ENCODE measurements around the gene CMSS1.

The CMSS1 gene

DNA sequence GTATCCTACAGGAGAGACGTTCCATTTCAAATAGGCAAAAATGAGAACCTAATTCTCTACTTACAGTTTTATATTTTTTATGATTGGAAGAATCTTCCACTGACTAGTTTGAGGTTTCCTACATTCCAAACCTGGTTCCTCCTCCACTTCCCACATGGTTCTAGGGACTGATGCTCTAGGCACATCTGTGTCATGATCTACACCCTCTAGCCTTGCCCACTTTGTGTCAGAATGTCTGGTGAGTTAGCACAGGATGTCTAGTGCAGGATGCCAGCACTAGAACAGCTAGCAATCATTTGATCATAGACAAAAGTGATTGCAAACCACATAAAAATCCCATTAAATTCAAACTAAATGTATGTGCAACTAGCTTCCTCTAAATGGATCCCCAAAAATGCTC lies 323.3 kb downstream of the CMSS1 start:
- DNase-seq (ENCODE audit: low read depth, low spot score), result no peak

DNA sequence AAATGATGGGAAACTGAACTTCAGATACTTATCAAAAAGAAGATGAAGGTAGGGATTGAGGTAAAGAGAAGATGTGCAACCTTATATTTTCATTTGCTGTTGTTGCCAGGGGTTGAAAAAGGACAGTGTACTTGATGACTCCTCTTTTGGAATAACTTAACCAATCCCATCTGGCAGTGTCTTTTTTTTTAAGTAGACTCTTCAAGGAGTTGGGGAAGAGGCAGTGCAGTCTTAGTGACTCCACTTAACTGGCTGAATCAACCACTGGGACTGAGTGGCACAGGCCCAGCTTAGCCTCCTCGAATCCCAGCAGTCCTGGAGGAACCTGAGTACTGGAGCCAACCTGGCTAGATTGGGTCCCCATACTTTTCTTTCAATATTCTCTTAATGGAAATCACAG lies 323.9 kb downstream of the CMSS1 start:
- DNase-seq (ENCODE audit: low read depth, low spot score), result no peak

DNA sequence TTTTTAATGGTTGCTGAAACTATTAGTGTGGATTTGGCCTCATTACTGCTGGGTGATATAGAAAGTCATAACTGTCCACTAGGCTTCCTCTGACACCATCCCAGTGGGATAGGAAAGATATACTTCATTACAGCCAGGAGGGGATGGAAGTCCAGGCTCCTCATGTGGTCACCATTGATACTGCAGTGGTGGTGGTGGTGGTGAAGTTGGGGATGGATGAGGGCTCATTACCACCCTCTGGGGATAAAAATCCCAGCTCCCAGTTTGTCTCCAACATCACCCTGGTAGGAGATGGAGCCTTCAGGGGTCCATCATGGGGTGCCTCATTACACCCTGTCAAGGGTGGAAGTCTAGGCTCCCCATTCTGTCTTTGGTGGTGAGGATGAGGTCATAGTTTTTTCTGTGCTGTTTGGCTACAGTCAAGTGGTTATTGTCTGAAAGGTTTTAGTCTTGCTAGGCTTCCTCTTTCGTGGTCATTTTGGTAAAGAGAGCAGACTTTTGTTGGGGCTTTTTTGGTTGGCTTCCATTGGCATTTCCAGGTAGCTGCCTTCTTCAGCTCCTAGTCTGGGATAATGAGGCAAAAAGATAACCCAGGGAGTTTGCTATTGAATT lies 326.7 kb downstream of the CMSS1 start:
- no peak for DNase-seq (ENCODE audit: low read depth, low spot score)

DNA sequence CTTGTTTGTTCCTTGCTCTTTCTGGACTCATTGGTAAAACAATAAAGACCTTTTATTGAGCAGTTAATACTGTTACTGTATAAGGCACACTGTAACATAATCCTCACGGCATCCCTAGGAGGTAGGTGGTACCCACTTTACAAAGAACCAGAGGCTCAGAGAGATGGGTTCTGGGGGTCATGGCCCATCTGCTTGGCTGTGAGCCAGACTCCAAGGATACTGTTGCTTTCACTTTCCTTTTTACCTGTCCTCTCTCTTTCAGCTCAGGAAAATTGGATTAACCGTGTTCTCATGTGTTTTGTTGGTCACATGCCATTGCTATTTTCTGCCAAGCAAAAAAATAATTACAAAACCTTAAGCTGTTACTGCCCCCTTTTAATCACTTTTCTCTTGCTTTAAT lies 331.5 kb downstream of the CMSS1 start:
- no peak for DNase-seq (ENCODE audit: low read depth, low spot score)

DNA sequence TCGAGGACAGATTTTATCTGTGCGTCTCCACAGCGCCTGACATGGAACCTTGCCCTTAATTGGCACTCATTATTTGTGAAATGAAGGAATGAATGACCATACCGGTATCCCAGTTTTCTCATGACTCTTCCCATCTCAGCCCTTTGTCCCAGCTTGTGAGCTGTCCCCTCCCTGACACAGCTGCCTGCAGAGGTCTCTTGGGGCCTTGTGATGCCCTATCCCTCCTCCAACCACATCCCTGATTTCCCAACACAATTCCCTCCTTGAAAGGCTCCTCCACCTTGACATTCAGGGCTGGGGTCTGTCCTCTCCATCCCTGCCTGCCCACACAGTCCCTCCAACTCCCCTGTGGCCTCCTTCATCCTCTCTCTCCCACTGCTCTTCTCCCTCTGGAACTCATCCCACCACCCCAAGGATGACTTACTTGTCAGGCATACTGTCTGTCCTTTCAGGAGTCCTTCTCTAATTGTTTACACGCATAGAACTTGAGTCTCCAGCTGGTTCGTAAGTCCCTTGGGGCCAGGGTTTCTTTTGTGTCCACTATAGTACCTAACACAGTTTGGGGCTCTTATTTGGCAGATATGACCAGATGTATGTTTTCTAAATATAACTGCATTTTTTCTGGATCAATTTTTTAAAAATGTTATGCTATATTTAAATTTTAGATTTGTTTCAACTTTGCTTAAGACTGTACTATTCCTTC lies 332.2 kb downstream of the CMSS1 start:
- DNase-seq (ENCODE audit: low read depth, low spot score), result no peak

DNA sequence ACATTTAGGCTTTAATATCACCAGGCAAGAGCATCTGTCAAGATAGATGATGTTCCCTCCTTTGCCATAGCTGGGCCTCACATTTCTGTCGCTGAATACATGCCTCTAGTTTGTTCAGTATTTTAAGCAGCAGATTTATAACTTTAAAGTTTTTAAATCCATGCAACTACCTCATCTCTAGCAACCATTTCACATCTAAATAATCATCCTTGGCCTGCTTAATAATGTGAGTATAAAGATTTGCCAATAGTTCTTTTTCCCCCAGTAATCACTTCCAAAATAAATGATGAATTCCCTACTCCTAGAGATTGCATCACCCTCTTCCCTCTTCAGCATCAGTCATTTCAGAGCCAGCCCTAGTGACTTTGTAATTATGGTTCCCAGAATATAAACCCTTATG lies 332.8 kb downstream of the CMSS1 start:
- DNase-seq (ENCODE audit: low read depth, low spot score), result no peak

DNA sequence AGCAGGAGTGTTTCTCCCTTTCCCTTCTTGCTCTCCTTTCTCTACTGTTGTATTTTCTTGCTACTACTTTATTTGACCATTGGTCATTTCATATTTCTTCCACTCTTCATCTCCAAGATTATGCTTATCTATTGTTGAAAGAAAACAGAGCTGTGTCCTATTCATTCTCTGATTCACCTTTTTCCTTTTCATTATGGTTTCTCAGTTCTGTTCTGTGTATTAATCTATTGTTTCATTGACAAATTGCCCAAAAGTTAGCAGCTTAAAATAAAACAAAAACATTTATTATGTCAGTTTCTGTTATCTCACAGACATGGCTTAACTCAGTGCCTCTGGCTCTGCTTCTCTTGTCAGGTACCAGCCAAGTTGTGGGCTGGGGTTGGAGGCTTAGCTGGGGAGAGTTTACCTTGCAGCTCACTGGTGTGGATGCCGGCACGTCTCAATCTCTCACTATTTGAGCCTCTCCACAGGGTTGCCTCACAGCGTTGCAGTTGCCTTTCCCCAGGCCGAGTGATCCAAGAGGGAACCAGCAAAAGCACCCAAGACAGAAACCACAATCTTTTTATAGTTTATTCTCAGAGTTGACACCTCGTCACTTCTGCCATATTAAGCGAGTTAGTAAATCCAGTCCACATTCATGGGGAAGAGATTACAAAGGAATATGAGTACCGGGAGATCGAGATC lies 333.5 kb downstream of the CMSS1 start:
- no peak for DNase-seq (ENCODE audit: low read depth, low spot score)

DNA sequence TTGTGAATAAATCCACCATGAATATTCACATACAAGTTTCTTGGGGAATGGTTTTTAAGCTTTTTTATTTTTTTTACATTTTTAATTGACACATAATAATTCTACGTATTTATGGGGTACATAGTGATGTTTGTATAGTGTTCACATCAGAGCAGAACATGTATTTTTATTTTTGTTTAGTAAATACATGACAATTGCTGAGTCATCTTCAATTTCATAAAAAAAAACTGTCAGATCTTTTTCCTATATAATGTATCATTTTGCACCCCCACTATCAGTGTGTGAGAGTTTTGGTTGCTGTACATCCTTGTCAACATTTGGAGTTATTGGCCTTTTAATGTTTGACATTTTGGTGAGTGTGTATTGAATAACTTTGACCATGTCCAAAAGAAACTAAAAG lies 336.5 kb downstream of the CMSS1 start:
- DNase-seq (ENCODE audit: low read depth, low spot score), result no peak

DNA sequence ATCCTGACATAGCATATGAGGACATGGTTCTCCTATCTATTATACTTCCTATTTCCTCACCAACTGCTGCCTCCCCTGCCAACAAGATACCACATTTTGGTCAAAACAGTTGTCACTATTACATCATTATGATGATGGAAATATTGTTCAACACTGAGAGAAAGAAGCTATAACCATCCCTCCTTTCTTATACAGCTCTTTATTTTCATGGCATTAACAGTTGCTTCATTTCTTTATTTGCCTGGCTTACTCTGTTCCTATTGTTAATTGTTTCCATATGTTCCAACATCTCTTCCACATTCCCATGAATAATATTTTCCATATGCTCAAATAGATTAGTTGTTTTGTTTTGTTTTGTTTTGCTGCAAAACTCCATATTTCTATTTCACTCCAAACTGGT lies 337.5 kb downstream of the CMSS1 start:
- DNase-seq (ENCODE audit: low read depth, low spot score), result no peak

DNA sequence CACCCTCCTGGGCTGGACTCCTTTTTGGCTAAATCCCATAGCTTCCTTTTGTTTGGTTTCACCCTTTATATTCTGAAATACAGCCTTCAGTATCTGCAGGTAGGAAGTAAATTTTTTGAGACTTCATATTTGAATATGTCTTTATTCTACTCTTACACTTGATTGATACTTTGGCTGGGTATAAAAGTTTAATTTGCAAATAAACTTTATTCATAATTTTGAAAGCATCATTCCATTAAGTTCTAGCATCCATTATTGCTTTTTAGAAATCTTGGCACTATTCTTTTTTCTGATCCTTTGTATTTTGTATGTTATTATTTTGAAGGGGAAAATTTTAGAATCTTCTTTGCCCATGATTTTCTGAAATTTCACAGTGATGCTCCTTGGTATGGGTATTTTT lies 337.9 kb downstream of the CMSS1 start:
- DNase-seq (ENCODE audit: low read depth, low spot score), result no peak

DNA sequence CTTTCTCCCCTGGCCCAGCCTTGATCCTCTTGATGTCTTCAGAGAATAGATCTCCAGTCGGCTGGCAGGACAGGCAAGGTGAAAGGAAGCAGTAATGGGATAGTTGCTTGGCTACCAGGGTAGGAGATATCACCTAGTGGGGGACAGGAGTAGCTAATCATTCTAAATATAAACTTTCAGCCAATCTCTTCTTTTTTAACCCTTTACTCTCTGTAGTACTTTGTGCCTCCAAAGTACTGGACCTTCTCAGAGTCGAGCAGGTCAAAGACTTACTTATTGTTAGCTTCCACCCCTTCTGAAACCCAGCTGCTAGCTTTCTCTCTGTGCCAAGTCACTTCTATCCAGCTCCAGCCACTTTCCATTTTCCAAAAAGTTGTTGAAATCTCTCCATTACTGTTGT lies 340.0 kb downstream of the CMSS1 start:
- DNase-seq (ENCODE audit: low read depth, low spot score), result no peak

DNA sequence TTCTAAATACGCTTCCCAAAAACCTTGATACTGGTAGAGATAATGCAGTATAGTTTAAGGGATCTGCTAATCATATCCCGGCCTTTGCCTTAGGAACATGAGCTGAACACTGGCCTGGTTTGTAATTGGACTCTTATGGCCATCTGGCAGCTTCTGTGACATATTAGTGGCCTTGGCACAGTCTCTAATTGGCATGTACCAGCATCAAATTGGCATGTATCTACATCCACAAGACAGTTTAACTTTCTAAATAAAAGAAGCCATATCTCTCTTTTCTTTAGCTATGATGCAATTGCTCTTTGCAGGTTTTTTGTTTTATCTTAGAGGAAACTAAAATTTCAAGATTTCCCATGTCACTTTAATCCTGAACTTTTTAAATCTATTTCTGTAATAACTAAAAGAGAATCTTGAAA lies 341.3 kb downstream of the CMSS1 start:
- no peak for DNase-seq (ENCODE audit: low read depth, low spot score)

DNA sequence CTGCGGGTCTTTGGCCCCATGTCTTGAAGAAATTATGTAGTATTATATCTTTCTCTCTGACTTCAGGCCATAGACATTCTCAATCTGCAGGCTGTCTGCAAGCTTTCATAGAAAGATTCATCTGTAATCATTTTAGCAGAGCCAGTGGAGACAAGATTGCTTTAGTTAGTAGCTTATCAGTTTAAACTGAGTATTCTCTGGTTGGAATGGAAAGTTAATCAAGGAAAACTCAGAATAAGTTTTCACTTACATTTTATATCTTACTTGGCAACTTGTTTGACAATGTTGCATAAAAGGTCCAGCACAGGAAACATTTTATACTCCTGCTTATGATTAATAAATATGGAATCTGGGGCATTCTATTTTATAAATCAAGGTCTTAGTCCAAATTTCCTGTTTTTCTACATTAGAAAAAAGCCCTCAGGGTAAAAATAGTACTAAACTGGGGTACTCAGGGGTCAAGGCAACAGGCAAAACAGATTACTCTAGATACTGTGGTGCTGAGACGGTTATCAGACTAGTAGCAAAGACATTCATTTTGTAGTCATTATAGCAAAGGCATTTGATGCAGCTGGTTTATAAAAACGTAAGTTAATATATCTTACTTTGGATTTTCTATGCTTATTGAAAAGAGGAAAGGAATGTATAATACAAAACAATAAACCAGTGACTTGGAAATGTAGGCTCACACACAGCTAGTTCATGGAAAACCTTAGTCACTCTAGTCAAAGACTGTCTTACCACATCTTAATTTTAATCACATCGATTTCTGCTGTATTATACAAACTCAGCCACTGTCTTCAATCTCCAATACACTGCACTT lies 341.9 kb downstream of the CMSS1 start:
- no peak for DNase-seq (ENCODE audit: low read depth, low spot score)

DNA sequence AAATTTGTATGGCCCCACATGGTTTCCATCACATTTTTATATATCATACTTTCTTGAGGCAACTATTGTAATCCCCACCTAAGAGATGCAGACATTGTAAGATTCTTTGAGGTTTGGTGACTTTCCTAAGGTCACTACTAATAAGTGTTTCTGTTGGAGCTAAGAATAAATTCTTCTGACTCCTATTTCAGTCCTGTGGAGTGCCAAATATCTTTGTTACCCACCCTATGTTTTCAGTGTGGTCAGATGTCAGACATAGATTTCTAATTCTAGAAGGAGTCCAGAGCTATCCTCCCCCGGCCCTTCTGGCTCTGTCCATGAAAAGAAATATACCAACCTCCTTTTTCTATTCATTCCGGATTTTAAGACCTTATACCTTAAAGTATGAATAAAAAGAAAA lies 342.9 kb downstream of the CMSS1 start:
- DNase-seq (ENCODE audit: low read depth, low spot score), result no peak

DNA sequence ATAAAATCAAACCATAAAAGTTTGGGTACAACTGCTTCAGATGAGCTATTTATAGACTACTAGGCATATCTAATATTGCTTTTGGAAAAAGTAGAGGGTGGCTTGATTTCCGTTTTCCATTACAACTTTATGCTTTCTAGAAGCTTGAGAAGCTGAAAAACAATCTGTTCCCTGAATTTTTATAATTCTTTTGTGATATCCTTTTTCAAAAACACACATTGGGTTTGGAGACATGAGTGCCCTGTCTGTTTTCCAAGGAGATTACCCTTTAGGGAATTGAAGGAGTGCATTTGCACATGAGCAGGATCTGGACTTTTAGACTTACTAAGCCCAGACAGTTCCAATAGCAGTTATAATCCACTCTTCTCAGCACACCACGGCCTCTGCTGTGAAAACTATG lies 346.1 kb downstream of the CMSS1 start:
- no peak for DNase-seq (ENCODE audit: low read depth, low spot score)

DNA sequence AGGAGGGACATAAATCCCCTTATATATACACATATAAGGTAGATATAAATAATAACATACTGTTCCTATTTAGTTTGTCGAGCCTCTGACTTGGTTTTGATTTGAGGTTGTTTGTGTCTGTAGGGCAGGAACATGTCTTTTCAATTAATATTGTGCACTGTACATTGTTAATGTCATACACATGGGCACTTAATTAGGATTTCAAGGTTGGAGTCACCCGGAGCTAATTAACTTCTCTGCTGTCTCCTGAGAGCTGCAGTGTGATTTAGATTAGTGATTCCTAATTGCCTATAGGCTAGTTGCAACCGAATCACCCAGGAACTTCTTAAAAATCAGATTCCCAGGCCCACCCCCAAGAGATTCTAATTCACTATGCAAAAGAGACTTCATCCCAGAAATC lies 347.1 kb downstream of the CMSS1 start:
- no peak for DNase-seq (ENCODE audit: low read depth, low spot score)

DNA sequence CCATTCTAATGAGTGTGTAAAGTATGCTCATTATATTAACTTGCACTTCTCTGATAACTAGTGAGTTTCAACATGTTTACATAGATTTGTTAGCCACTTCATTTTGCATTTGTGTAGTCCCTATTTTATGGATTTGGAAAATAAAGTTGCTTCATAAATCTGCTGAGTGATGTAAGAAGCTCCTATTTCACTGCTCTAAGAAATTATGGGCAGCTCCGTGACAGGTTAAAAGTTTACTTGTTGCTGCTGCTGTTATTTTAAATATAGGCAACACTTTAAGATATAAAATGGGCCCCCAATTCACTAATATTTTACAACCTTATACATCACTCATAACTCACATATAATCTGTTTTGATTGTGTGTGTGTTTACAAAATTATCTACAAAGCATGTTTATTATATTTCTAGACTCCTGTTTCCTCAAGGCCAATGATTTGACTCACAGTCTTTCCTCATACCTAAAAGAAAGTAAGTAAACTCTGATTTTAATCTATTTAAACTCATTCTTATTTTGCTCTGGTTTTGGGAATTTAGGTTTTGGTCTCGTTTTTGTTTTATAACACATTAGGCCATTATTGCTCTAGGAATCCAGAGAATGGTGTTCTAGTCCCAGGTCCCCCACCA lies 348.4 kb downstream of the CMSS1 start:
- DNase-seq (ENCODE audit: low read depth, low spot score), result no peak

DNA sequence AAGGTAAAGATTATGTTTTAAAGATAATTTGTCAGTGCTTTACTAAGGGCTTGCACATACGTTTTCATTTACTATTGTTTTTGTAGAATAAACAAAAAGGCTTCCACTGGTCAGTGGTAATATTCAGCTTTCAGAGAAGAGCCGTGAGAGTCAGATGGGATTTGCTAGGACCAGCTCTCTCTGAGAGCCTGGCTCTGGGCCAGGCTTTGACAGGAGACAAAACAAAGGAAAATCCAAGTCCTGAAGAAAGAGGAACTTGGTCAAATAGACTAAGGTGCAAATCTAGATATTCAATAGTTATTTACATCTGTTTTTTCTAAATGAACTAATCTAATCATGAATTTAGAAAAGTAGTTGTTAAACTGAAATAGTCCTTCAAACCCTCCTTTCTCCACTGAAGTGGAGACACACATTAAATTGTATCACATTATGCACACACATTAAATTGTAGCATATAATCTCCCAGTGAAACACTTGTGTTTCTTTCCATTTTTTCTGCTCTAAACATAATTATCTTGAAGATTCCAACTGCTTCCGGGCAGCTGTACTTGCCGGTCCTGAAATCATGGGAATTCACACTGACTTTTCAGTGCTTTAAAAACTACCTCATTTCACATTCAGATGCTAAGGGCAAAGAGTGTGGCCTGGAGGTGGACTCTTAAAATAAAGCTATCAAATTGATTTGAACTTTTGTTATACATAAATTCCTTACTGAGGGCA lies 351.7 kb downstream of the CMSS1 start:
- DNase-seq (ENCODE audit: low read depth, low spot score), result no peak

DNA sequence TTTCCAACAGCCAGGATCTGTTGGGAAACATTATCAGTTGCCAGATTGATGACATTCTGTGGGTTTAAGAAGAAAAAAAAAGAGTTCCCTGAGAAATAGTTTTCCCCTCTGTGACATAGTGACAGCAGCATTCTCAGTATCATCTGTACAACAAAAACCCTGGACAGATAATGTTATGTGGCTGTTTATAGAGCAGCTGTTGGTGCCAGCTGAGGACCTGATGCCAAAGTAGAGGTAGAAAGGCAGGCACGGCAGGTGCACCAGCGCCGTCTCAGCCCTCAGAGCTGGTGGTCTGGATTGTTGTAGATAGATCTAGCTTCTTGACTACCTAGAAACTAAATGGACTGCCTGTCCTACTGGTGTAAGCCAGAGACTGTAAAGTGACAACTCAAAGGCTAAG lies 352.8 kb downstream of the CMSS1 start:
- DNase-seq (ENCODE audit: low read depth, low spot score), result no peak

DNA sequence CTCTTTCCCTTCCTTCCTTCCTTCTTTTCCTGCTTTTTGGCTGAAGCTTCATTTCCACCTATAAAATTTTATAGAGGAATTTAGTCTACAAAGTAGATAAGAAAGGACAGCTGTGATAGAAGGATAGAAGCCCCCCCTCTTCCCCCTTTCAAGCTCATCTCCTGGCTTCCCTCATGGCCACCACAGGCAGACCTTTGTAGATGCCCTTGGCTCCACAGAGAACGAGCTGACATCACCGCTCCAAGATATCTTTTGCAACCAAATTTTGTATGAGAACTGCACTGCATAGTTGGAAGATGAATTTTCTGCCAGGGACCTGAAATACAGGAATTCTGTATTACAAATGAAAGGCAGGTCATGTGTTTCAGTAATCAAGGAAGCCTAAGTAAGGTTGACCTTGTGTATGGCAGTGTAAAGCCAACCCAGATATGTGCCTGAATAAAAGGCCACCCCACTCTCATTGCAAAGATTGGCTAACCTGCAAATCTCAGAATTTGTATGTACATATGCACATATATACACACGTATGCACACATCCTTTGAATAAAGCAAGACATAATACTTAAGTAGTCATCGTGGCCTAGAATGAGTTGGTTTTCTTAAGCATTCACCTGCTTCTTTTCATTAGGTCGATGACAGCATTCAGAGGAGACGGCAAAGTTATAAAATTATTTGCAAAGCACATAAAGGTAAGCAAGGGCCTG lies 353.7 kb downstream of the CMSS1 start:
- no peak for DNase-seq (ENCODE audit: low read depth, low spot score)

DNA sequence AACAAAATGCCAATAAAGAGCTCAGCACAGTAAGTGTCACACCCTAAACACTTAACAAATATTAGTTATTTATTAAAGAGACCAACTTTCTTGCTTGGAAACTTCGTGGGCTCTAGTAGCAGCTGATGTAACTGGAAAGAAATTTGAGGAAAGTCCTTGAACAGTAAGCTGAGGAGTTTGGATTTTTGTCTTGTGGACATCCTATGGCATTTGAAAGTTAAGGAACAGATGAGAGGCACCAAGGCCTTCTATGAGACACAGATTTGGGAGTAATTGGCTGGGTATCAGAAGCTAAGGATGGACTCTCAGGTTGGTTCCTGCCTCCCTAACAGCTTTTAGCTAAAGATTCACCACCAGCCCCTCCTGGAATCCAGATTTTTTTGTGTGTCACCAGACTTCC lies 356.3 kb downstream of the CMSS1 start:
- DNase-seq (ENCODE audit: low read depth, low spot score), result no peak

Measured in activated CD4-positive, CD25-positive, alpha-beta regulatory T cell treated with anti-CD3 and anti-CD28 coated beads, Interleukin-2, amount 50 U/mL, for 16 hours (primary cell).